ENCODE measurements around the gene TSACC.

GRCh38 chr1:156371553-156372264, 33.4 kb downstream of the TSACC start:
- TF ChIP-seq CTCF (IDR thresholded peaks at IDR 0.05) (no peak), POLR2A (IDR thresholded peaks at IDR 0.05) (no peak)
